Endothelial cell (in vitro differentiated cells): Measurements from ENCODE around the gene DUOX2. TPM values are rescaled to one million over a fixed set of nuclear protein-coding genes. Genes with fewer than 3 reads are reported as not detected.
"Not testable (repeated sequence)": the region's sequence is repeated elsewhere in the genome, so short reads cannot be mapped to it uniquely, and the experiment has no call there.

Experiments
- DNase-seq: peaks from one replicate; pipeline ENCODE4 v3.0.0; 2021; ENCODE audit warnings: low spot score
- H3K27ac Mint-ChIP-seq: one replicate; pipeline ENCODE4 v1.8.0; 2021; ENCODE audit warnings: mixed read lengths, inconsistent platforms; ENCODE audit not compliant: unreplicated experiment
- H3K27me3 Mint-ChIP-seq: one replicate; pipeline ENCODE4 v1.8.0; 2021; ENCODE audit warnings: mild to moderate bottlenecking, moderate library complexity, mixed read lengths, inconsistent platforms; ENCODE audit not compliant: unreplicated experiment
- H3K36me3 Mint-ChIP-seq: one replicate; pipeline ENCODE4 v1.8.0; 2021; ENCODE audit warnings: mild to moderate bottlenecking, low read depth, mixed read lengths, inconsistent platforms; ENCODE audit not compliant: unreplicated experiment
- H3K4me1 Mint-ChIP-seq: one replicate; pipeline ENCODE4 v1.8.0; 2021; ENCODE audit warnings: mild to moderate bottlenecking, mixed read lengths, inconsistent platforms; ENCODE audit not compliant: unreplicated experiment
- H3K4me3 Mint-ChIP-seq: one replicate; pipeline ENCODE4 v1.8.0; 2021; ENCODE audit warnings: mild to moderate bottlenecking, mixed read lengths, inconsistent platforms; ENCODE audit not compliant: unreplicated experiment
- H3K9me3 Mint-ChIP-seq: one replicate; pipeline ENCODE4 v1.8.0; 2021; ENCODE audit warnings: mixed read lengths, inconsistent platforms; ENCODE audit not compliant: unreplicated experiment
- CTCF ChIP-seq: fragments of 200-600 bp; sonication (generic); IDR thresholded peaks from one replicate; pipeline ENCODE4 v1.5.0; 2021; ENCODE audit warnings: antibody characterized with exemption; ENCODE audit not compliant: unreplicated experiment
- total RNA-seq: library from RNA; stranded (reverse); fragmentation: NEBNext Ultra II Directional; extraction: Animal tissue kit (Norgen Biotek cat#: 25700); gene quantifications from one replicate; pipeline ENCODE4 v1.2.1, GENCODE V29; 2021; ENCODE audit not compliant: unreplicated experiment

The DUOX2 gene
- total RNA-seq, 1 donor from 2014 or later = 1.2 TPM

GRCh38 chr15:45048794-45049631, 65.0 kb downstream of the DUOX2 start:
- no peak for TF ChIP-seq CTCF
- H3K27ac Mint-ChIP-seq = no peak overlapping the region

GRCh38 chr15:45048449-45048793, 65.6 kb downstream of the DUOX2 start:
- peaks cover 39% of the 10 kb centered on the region for H3K36me3 Mint-ChIP-seq
- not testable (repeated sequence) for H3K9me3 Mint-ChIP-seq, H3K4me1 Mint-ChIP-seq, H3K4me3 Mint-ChIP-seq, DNase-seq, H3K27me3 Mint-ChIP-seq, H3K27ac Mint-ChIP-seq

More at GRCh38 chr15:45048794-45049631, 65.0 kb downstream of the DUOX2 start:
- H3K36me3 Mint-ChIP-seq = peaks cover 39% of the 10 kb centered on the region
- no peaks in the 10 kb centered on the region for H3K4me1 Mint-ChIP-seq
- DNase-seq = no peak
- no peaks in the 10 kb centered on the region for H3K27me3 Mint-ChIP-seq
- no peak overlapping the region for H3K4me3 Mint-ChIP-seq
- H3K9me3 Mint-ChIP-seq = no peaks in the 10 kb centered on the region

GRCh38 chr15:45044270-45044669, 69.7 kb downstream of the DUOX2 start:
- not testable (repeated sequence) for H3K27me3 Mint-ChIP-seq, H3K4me1 Mint-ChIP-seq, DNase-seq, H3K27ac Mint-ChIP-seq, H3K9me3 Mint-ChIP-seq, H3K4me3 Mint-ChIP-seq
- peaks cover 17% of the 10 kb centered on the region for H3K36me3 Mint-ChIP-seq

- not testable (repeated sequence) for DNase-seq, H3K27me3 Mint-ChIP-seq, H3K4me1 Mint-ChIP-seq, H3K9me3 Mint-ChIP-seq, H3K4me3 Mint-ChIP-seq, H3K36me3 Mint-ChIP-seq, H3K27ac Mint-ChIP-seq
Observed at GRCh38 chr15:45042859-45043258, 71.1 kb downstream of the DUOX2 start.

Other genes with a start within 250 kb of the DUOX2 start
- gene TERB2, start 157.5 kb downstream of the DUOX2 start, total RNA-seq = not detected
- 16.9 TPM for gene SORD, start 91.0 kb downstream of the DUOX2 start, total RNA-seq
- not detected for gene DUOXA2, start 154 bp upstream of the DUOX2 start, total RNA-seq
- 1.9 TPM for gene DUOXA1, start 15.7 kb upstream of the DUOX2 start, total RNA-seq
- gene DUOX1, start 15.8 kb upstream of the DUOX2 start, total RNA-seq = not detected
- gene SHF, start 73.8 kb upstream of the DUOX2 start, total RNA-seq = 23.0 TPM
- gene SLC28A2, start 138.1 kb upstream of the DUOX2 start, total RNA-seq = not detected